ENCODE measurements around the gene POU2AF1.

- TF ChIP-seq, protein P1, sequence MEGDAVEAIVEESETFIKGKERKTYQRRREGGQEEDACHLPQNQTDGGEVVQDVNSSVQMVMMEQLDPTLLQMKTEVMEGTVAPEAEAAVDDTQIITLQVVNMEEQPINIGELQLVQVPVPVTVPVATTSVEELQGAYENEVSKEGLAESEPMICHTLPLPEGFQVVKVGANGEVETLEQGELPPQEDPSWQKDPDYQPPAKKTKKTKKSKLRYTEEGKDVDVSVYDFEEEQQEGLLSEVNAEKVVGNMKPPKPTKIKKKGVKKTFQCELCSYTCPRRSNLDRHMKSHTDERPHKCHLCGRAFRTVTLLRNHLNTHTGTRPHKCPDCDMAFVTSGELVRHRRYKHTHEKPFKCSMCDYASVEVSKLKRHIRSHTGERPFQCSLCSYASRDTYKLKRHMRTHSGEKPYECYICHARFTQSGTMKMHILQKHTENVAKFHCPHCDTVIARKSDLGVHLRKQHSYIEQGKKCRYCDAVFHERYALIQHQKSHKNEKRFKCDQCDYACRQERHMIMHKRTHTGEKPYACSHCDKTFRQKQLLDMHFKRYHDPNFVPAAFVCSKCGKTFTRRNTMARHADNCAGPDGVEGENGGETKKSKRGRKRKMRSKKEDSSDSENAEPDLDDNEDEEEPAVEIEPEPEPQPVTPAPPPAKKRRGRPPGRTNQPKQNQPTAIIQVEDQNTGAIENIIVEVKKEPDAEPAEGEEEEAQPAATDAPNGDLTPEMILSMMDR (IDR thresholded peaks at IDR 0.05; ENCODE audit: low read depth, low read length, missing input control) = peak; percentile 79
- TF ChIP-seq RAD21 (IDR thresholded peaks at IDR 0.05) (peak; percentile 96 to 97), RXRA (IDR thresholded peaks at IDR 0.05) (no peak), YY1 (IDR thresholded peaks at IDR 0.05) (no peak), JUND (IDR thresholded peaks at IDR 0.05) (no peak), SP1 (IDR thresholded peaks at IDR 0.05) (no peak), MAX (IDR thresholded peaks at IDR 0.05) (no peak), GABPA (IDR thresholded peaks at IDR 0.05 in 1 of 2, conservative IDR thresholded peaks at IDR 0.05 in 1 of 2) (no peak)
- TF ChIP-seq, protein P2, sequence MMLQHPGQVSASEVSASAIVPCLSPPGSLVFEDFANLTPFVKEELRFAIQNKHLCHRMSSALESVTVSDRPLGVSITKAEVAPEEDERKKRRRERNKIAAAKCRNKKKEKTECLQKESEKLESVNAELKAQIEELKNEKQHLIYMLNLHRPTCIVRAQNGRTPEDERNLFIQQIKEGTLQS (IDR thresholded peaks at IDR 0.05) = no peak
- TF ChIP-seq, protein P3, sequence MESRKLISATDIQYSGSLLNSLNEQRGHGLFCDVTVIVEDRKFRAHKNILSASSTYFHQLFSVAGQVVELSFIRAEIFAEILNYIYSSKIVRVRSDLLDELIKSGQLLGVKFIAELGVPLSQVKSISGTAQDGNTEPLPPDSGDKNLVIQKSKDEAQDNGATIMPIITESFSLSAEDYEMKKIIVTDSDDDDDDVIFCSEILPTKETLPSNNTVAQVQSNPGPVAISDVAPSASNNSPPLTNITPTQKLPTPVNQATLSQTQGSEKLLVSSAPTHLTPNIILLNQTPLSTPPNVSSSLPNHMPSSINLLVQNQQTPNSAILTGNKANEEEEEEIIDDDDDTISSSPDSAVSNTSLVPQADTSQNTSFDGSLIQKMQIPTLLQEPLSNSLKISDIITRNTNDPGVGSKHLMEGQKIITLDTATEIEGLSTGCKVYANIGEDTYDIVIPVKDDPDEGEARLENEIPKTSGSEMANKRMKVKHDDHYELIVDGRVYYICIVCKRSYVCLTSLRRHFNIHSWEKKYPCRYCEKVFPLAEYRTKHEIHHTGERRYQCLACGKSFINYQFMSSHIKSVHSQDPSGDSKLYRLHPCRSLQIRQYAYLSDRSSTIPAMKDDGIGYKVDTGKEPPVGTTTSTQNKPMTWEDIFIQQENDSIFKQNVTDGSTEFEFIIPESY (IDR thresholded peaks at IDR 0.05) = no peak
These were observed 43.6 kb upstream of the POU2AF1 start for GRCh38 chr11:111422494-111423249.

Data from liver (tissue), 3 donors.